Measurements from ENCODE around the gene ANXA8.

ANXA8 gene

GRCh38 chr10:47453141-47454007, 30.5 kb downstream of the ANXA8 start:
- H3K4me3 ChIP-seq (ENCODE audit: low read length): no peak overlapping the region
- no peaks in the 10 kb centered on the region for H3K9me3 ChIP-seq (ENCODE audit: control insufficient read depth, low read length)
- peaks cover 4% of the 10 kb centered on the region for H3K4me1 ChIP-seq (ENCODE audit: control insufficient read depth, insufficient read depth, low read length)
- H3K9ac ChIP-seq (ENCODE audit: low read length): no peak overlapping the region
- H3K27me3 ChIP-seq (replicated peaks; ENCODE audit: control insufficient read depth, insufficient read depth, low read length): peaks cover 15% of the 10 kb centered on the region
- no peaks in the 10 kb centered on the region for H3K36me3 ChIP-seq (ENCODE audit: control insufficient read depth, insufficient read depth, low read length, severe bottlenecking)
- no peak for DNase-seq (ENCODE audit: low read depth)

GRCh38 chr10:47452495-47453140, 31.3 kb downstream of the ANXA8 start:
- Histone ChIP-seq H3K4me3 (ENCODE audit: low read length) (no peak overlapping the region), H3K9ac (ENCODE audit: low read length) (no peak overlapping the region)
- DNase-seq (ENCODE audit: low read depth): no peak

GRCh38 chr10:47451998-47452494, 31.9 kb downstream of the ANXA8 start:
- no peaks in the 10 kb centered on the region for H3K9me3 ChIP-seq (ENCODE audit: control insufficient read depth, low read length)
- H3K27me3 ChIP-seq (replicated peaks; ENCODE audit: control insufficient read depth, insufficient read depth, low read length): peaks cover 15% of the 10 kb centered on the region
- no peak overlapping the region for H3K4me3 ChIP-seq (ENCODE audit: low read length)
- no peaks in the 10 kb centered on the region for H3K36me3 ChIP-seq (ENCODE audit: control insufficient read depth, insufficient read depth, low read length, severe bottlenecking)
- no peaks in the 10 kb centered on the region for H3K4me1 ChIP-seq (ENCODE audit: control insufficient read depth, insufficient read depth, low read length)
- H3K9ac ChIP-seq (ENCODE audit: low read length): no peak overlapping the region
- no peak for DNase-seq (ENCODE audit: low read depth)

More at GRCh38 chr10:47452495-47453140, 31.3 kb downstream of the ANXA8 start:
- Histone ChIP-seq H3K36me3 (ENCODE audit: control insufficient read depth, insufficient read depth, low read length, severe bottlenecking) (no peaks in the 10 kb centered on the region), H3K27me3 (replicated peaks; ENCODE audit: control insufficient read depth, insufficient read depth, low read length) (peaks cover 15% of the 10 kb centered on the region), H3K9me3 (ENCODE audit: control insufficient read depth, low read length) (no peaks in the 10 kb centered on the region), H3K4me1 (ENCODE audit: control insufficient read depth, insufficient read depth, low read length) (no peaks in the 10 kb centered on the region)

- DNase-seq (ENCODE audit: low read depth): no peak
These were observed 32.5 kb downstream of the ANXA8 start for GRCh38 chr10:47451273-47451997.

GRCh38 chr10:47450442-47450841, 33.5 kb downstream of the ANXA8 start:
- Histone ChIP-seq H3K36me3 (ENCODE audit: control insufficient read depth, insufficient read depth, low read length, severe bottlenecking) (no peaks in the 10 kb centered on the region), H3K9me3 (ENCODE audit: control insufficient read depth, low read length) (peaks cover 13% of the 10 kb centered on the region), H3K4me3 (ENCODE audit: low read length) (no peak overlapping the region), H3K9ac (ENCODE audit: low read length) (no peak overlapping the region), H3K27me3 (replicated peaks; ENCODE audit: control insufficient read depth, insufficient read depth, low read length) (peaks cover 15% of the 10 kb centered on the region), H3K4me1 (ENCODE audit: control insufficient read depth, insufficient read depth, low read length) (no peaks in the 10 kb centered on the region)
- no peak for DNase-seq (ENCODE audit: low read depth)

More at GRCh38 chr10:47451273-47451997, 32.5 kb downstream of the ANXA8 start:
- Histone ChIP-seq H3K4me1 (ENCODE audit: control insufficient read depth, insufficient read depth, low read length) (no peaks in the 10 kb centered on the region), H3K9me3 (ENCODE audit: control insufficient read depth, low read length) (peaks cover 3% of the 10 kb centered on the region), H3K27me3 (replicated peaks; ENCODE audit: control insufficient read depth, insufficient read depth, low read length) (peaks cover 15% of the 10 kb centered on the region), H3K9ac (ENCODE audit: low read length) (no peak overlapping the region), H3K4me3 (ENCODE audit: low read length) (no peak overlapping the region), H3K36me3 (ENCODE audit: control insufficient read depth, insufficient read depth, low read length, severe bottlenecking) (no peaks in the 10 kb centered on the region)

GRCh38 chr10:47449979-47450378, 33.9 kb downstream of the ANXA8 start:
- Histone ChIP-seq H3K36me3 (ENCODE audit: control insufficient read depth, insufficient read depth, low read length, severe bottlenecking) (no peaks in the 10 kb centered on the region), H3K4me1 (ENCODE audit: control insufficient read depth, insufficient read depth, low read length) (no peaks in the 10 kb centered on the region)
- no peak for DNase-seq (ENCODE audit: low read depth)

GRCh38 chr10:47449102-47449978, 34.6 kb downstream of the ANXA8 start:
- DNase-seq (ENCODE audit: low read depth): no peak
- Histone ChIP-seq H3K9me3 (ENCODE audit: control insufficient read depth, low read length) (peaks cover 23% of the 10 kb centered on the region), H3K36me3 (ENCODE audit: control insufficient read depth, insufficient read depth, low read length, severe bottlenecking) (no peaks in the 10 kb centered on the region), H3K27me3 (replicated peaks; ENCODE audit: control insufficient read depth, insufficient read depth, low read length) (peaks cover 13% of the 10 kb centered on the region), H3K4me1 (ENCODE audit: control insufficient read depth, insufficient read depth, low read length) (no peaks in the 10 kb centered on the region), H3K9ac (ENCODE audit: low read length) (no peak overlapping the region), H3K4me3 (ENCODE audit: low read length) (no peak overlapping the region)

More at GRCh38 chr10:47449979-47450378, 33.9 kb downstream of the ANXA8 start:
- no peak overlapping the region for H3K9ac ChIP-seq (ENCODE audit: low read length)
- no peak overlapping the region for H3K4me3 ChIP-seq (ENCODE audit: low read length)
- H3K27me3 ChIP-seq (replicated peaks; ENCODE audit: control insufficient read depth, insufficient read depth, low read length): peaks cover 15% of the 10 kb centered on the region
- H3K9me3 ChIP-seq (ENCODE audit: control insufficient read depth, low read length): peaks cover 18% of the 10 kb centered on the region

- Histone ChIP-seq H3K9ac (ENCODE audit: low read length) (no peak overlapping the region), H3K9me3 (ENCODE audit: control insufficient read depth, low read length) (peaks cover 23% of the 10 kb centered on the region), H3K36me3 (ENCODE audit: control insufficient read depth, insufficient read depth, low read length, severe bottlenecking) (no peaks in the 10 kb centered on the region), H3K4me3 (ENCODE audit: low read length) (no peak overlapping the region), H3K27me3 (replicated peaks; ENCODE audit: control insufficient read depth, insufficient read depth, low read length) (peaks cover 11% of the 10 kb centered on the region), H3K4me1 (ENCODE audit: control insufficient read depth, insufficient read depth, low read length) (no peaks in the 10 kb centered on the region)
- DNase-seq (ENCODE audit: low read depth): no peak
These were observed 36.2 kb downstream of the ANXA8 start for GRCh38 chr10:47447705-47448104.

GRCh38 chr10:47447209-47447608, 36.7 kb downstream of the ANXA8 start:
- H3K27me3 ChIP-seq (replicated peaks; ENCODE audit: control insufficient read depth, insufficient read depth, low read length): peaks cover 11% of the 10 kb centered on the region
- H3K36me3 ChIP-seq (ENCODE audit: control insufficient read depth, insufficient read depth, low read length, severe bottlenecking): no peaks in the 10 kb centered on the region
- H3K4me1 ChIP-seq (ENCODE audit: control insufficient read depth, insufficient read depth, low read length): no peaks in the 10 kb centered on the region
- DNase-seq (ENCODE audit: low read depth): no peak
- no peak overlapping the region for H3K4me3 ChIP-seq (ENCODE audit: low read length)
- peaks cover 23% of the 10 kb centered on the region for H3K9me3 ChIP-seq (ENCODE audit: control insufficient read depth, low read length)
- no peak overlapping the region for H3K9ac ChIP-seq (ENCODE audit: low read length)

- Histone ChIP-seq H3K36me3 (ENCODE audit: control insufficient read depth, insufficient read depth, low read length, severe bottlenecking) (no peaks in the 10 kb centered on the region), H3K4me1 (ENCODE audit: control insufficient read depth, insufficient read depth, low read length) (no peaks in the 10 kb centered on the region), H3K27me3 (replicated peaks; ENCODE audit: control insufficient read depth, insufficient read depth, low read length) (peaks cover 21% of the 10 kb centered on the region), H3K9ac (ENCODE audit: low read length) (no peak overlapping the region), H3K9me3 (ENCODE audit: control insufficient read depth, low read length) (peaks cover 23% of the 10 kb centered on the region), H3K4me3 (ENCODE audit: low read length) (no peak overlapping the region)
- no peak for DNase-seq (ENCODE audit: low read depth)
These were observed 38.2 kb downstream of the ANXA8 start for GRCh38 chr10:47445720-47446119.
